ENCODE data around the gene MCM5. TPM values are rescaled to one million over a fixed set of nuclear protein-coding genes. Genes with fewer than 3 reads are reported as not detected.
"Not testable (repeated sequence)": the region's sequence is repeated elsewhere in the genome, so short reads cannot be mapped to it uniquely, and the experiment has no call there.

MCM5 gene
- total RNA-seq, 2 donors from 2014 or later, result 169 to 339 TPM

DNA sequence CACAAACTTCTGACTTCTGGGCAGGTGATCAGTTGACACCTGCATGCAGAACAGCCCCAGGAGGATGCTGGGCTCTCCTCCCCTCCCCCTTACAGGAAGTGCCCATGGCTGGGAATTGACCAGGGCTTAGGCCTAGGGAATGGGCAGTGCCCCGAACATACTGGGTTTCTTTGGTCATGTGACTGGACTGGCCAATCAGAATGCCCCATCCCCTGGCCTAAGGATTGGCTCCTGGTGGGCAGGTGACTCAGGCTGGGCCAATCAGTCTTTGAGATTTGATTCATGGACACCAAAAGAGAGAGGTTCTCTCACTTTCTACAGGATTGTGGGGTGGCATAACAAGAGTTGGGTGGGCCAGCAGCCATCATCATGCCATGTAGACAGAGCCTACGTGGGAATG, 37.1 kb downstream of the MCM5 start:
- Mint-ChIP-seq H3K9me3 (peaks cover 10% of the 10 kb centered on the region), H3K36me3 (peaks cover 14% of the 10 kb centered on the region), H3K27ac (peak overlapping the region in 1 of 2 donors; percentile 50), H3K4me3 (no peak overlapping the region), H3K27me3 (no peaks in the 10 kb centered on the region), H3K4me1 (ENCODE audit: low read depth in 2 of 2) (peaks cover 0 to 2% of the 10 kb centered on the region in 2 donors)
- DNase-seq (ENCODE audit: low spot score) (no peak), ATAC-seq (peak in 1 of 2 donors; percentile 11)

GRCh38 chr22:35438673-35439364, 38.9 kb downstream of the MCM5 start:
- H3K4me1 Mint-ChIP-seq (ENCODE audit: low read depth in 2 of 2); DNase-seq (ENCODE audit: low spot score); H3K27ac Mint-ChIP-seq; H3K27me3 Mint-ChIP-seq; H3K4me3 Mint-ChIP-seq; ATAC-seq: not testable (repeated sequence)
- H3K9me3 Mint-ChIP-seq, result peaks cover 10% of the 10 kb centered on the region
- peaks cover 13% of the 10 kb centered on the region for H3K36me3 Mint-ChIP-seq

DNA sequence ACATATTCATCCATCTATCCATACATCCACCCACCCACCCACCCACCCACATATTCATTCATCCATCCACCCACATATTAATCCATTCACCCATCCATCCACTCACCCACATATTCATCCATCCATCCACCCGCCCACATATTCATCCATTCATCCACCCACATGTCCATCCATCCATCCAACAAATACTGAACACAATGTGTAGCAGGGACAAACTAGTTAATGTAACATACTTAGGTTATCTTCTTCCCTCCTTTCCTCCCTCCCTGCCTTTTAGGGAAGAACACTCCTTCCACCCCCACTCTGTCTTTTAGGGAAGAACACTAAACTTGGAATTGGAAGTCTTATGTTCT, 39.4 kb downstream of the MCM5 start:
- peaks cover 13% of the 10 kb centered on the region for H3K36me3 Mint-ChIP-seq
- peaks cover 10% of the 10 kb centered on the region for H3K9me3 Mint-ChIP-seq
- ATAC-seq, result no peak
- H3K27me3 Mint-ChIP-seq, result no peaks in the 10 kb centered on the region
- H3K4me3 Mint-ChIP-seq, result no peak overlapping the region
- DNase-seq (ENCODE audit: low spot score), result no peak
- no peak overlapping the region for H3K27ac Mint-ChIP-seq
- peaks cover 0 to 2% of the 10 kb centered on the region in 2 donors for H3K4me1 Mint-ChIP-seq (ENCODE audit: low read depth in 2 of 2)

GRCh38 chr22:35440129-35440528, 40.2 kb downstream of the MCM5 start:
- Mint-ChIP-seq H3K27me3 (no peaks in the 10 kb centered on the region), H3K27ac (no peak overlapping the region), H3K4me1 (ENCODE audit: low read depth in 2 of 2) (peaks cover 0 to 2% of the 10 kb centered on the region in 2 donors), H3K36me3 (peaks cover 13% of the 10 kb centered on the region), H3K9me3 (peaks cover 10% of the 10 kb centered on the region), H3K4me3 (no peak overlapping the region)
- no peak for DNase-seq (ENCODE audit: low spot score)
- ATAC-seq, result no peak

DNA sequence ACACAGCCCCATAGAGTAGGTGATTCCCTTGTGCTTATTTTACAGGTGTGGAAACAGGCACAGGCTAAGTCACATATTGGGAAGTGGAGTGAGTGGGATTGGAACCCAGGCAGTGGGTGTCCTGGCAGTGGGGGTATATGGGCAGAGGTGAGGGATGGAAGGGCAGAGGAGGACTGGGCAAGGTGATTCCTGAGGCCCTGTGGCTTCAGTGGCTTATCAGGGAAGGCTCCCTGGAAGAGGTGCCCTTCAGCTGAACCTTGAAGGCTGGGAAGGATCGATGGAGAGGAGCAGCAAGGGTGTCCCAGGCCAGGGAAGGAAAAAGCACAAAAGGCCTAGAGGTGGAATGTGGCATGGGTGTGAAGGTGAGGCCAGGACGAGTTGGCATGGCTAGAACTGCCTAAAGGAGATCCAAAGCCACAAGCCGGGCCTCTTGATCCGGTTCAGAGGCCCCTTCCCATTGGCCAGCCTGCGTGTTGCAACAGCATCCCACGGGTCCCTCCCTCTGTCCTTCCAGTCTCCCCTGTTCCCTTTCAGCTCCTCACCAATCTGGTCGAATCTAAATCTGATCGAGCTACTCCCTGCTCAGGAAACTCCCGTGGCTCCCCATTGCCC, 41.7 kb downstream of the MCM5 start:
- DNase-seq (ENCODE audit: low spot score) (no peak), ATAC-seq (no peak)
- Mint-ChIP-seq H3K9me3 (peaks cover 10% of the 10 kb centered on the region), H3K4me3 (no peak overlapping the region), H3K36me3 (peaks cover 13% of the 10 kb centered on the region), H3K27ac (no peak overlapping the region), H3K27me3 (no peaks in the 10 kb centered on the region), H3K4me1 (ENCODE audit: low read depth in 2 of 2) (peaks cover 0 to 2% of the 10 kb centered on the region in 2 donors)

- peaks cover 13% of the 10 kb centered on the region for H3K36me3 Mint-ChIP-seq
- DNase-seq (ENCODE audit: low spot score) (no peak), ATAC-seq (no peak)
- H3K9me3 Mint-ChIP-seq, result peaks cover 10% of the 10 kb centered on the region
- peaks cover 0 to 2% of the 10 kb centered on the region in 2 donors for H3K4me1 Mint-ChIP-seq (ENCODE audit: low read depth in 2 of 2)
- no peaks in the 10 kb centered on the region for H3K27me3 Mint-ChIP-seq
- no peak overlapping the region for H3K27ac Mint-ChIP-seq
- H3K4me3 Mint-ChIP-seq, result no peak overlapping the region
Measured at GRCh38 chr22:35442471-35442870, 42.5 kb downstream of the MCM5 start.

DNA sequence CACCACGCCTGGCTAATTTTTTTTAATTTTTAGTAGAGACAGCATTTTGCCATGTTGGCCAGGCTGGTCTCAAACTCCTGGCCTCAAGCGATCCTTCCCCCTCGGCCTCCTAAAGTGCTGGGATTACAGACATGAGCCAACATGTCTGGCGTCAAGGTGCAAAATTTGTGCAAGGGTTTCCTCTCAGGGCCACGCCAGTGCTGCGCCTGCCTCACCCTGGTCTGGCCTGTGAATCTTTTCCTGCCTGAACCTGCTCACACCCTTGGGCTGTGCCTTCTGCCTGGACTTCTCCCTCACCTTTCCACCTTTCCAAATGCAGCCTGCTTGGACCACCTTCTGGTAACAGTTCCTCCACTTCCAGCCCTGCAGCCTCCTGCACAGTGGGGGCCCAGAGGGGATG, 43.4 kb downstream of the MCM5 start:
- H3K9me3 Mint-ChIP-seq, result peaks cover 8% of the 10 kb centered on the region
- peaks cover 11% of the 10 kb centered on the region for H3K36me3 Mint-ChIP-seq
- H3K4me1 Mint-ChIP-seq (ENCODE audit: low read depth in 2 of 2), result peaks cover 0 to 7% of the 10 kb centered on the region in 2 donors
- H3K4me3 Mint-ChIP-seq, result no peak overlapping the region
- no peak overlapping the region for H3K27ac Mint-ChIP-seq
- no peak for DNase-seq (ENCODE audit: low spot score)
- ATAC-seq, result no peak
- H3K27me3 Mint-ChIP-seq, result no peaks in the 10 kb centered on the region

DNA sequence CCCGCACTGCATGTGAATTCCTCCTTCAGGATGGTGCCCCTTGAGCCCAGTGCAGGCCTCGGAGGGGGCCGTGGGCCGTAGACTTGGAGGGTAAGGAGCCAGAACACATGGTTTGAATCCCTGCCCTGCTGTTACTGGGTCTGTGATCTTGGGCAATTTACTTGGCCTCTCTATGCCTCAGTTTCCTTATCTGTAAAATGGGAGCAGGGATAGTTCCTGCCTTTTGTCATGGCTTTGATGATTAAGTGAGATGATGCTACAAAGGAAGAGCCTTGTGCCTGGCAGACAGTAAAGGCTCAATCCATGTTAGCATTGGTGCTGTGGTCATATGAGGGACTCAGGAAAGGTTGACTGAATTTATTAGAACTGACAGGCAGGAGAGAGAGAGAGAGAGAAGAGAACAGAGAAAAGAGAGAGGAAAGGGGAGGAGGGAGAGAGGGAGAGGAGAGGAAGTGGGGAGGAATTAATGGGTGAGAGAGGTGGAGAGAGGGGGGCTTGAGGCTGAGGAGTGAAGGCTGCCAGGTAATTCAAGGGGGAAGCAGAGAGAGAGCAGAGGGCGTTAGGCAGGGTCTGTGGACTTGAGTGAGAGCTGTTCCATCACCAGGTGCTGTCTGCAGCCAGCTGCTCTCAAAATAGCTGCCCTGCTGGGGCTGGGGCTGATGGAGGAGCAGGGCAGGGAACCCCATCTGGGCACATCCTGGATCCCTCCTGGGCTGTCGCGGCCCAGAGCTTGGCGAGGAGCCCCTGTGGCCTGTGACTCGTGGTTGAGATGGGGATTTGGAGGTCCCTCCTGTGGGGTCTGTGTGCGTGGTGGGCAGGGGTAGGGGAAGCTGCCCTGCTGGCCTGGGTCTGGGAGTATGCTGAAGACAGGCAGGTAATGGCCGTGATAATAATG, 44.1 kb downstream of the MCM5 start:
- DNase-seq (ENCODE audit: low spot score), result no peak
- Mint-ChIP-seq H3K4me3 (no peak overlapping the region), H3K27ac (no peak overlapping the region), H3K27me3 (no peaks in the 10 kb centered on the region), H3K9me3 (peaks cover under 1% of the 10 kb centered on the region), H3K4me1 (ENCODE audit: low read depth in 2 of 2) (peaks cover 0 to 9% of the 10 kb centered on the region in 2 donors), H3K36me3 (peaks cover 4% of the 10 kb centered on the region)
- no peak for ATAC-seq

DNA sequence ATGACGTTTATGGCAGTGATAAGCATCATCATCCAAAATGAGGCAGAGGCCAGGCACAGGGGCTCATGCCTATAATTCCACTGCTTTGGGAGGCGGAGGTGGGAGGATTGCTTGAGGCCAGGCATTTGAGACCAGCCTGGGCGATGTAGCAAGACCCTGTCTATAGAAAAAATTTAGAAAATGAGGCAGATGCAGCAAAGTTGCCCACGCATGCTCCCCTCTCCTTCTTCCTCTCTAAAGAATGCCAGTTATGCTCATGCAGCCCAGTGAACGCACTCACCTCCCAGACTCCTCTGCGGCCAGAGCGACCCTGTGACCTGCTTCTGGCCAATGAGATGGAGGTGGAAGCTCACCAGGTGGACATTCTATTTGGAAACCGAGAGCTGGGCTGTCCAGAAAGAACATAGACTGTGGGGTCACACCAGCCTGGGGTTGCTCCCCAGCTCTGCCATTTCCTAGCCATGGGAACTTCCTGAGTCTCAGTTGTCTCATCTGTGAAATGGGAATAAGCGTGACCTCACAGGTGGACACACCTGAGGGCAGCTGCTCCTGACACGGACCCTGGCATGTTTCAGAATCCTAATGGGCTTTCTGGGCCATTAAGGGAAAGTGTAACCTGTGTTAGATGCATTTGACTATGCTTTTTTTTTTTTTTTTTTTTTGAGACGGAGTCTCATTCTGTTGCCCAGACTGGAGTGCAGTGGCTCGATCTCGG, 44.9 kb downstream of the MCM5 start:
- no peaks in the 10 kb centered on the region for H3K36me3 Mint-ChIP-seq
- no peak overlapping the region for H3K4me3 Mint-ChIP-seq
- no peaks in the 10 kb centered on the region for H3K9me3 Mint-ChIP-seq
- DNase-seq (ENCODE audit: low spot score), result no peak
- no peak overlapping the region for H3K27ac Mint-ChIP-seq
- ATAC-seq, result no peak
- H3K27me3 Mint-ChIP-seq, result no peaks in the 10 kb centered on the region
- H3K4me1 Mint-ChIP-seq (ENCODE audit: low read depth in 2 of 2), result peaks cover 0 to 6% of the 10 kb centered on the region in 2 donors

- H3K27ac Mint-ChIP-seq, result no peak overlapping the region
- no peak for ATAC-seq
- H3K9me3 Mint-ChIP-seq, result no peaks in the 10 kb centered on the region
- DNase-seq (ENCODE audit: low spot score), result no peak
- no peaks in the 10 kb centered on the region for H3K27me3 Mint-ChIP-seq
- H3K4me1 Mint-ChIP-seq (ENCODE audit: low read depth in 2 of 2), result peaks cover 0 to 6% of the 10 kb centered on the region in 2 donors
- no peaks in the 10 kb centered on the region for H3K36me3 Mint-ChIP-seq
- H3K4me3 Mint-ChIP-seq, result no peak overlapping the region
Measured at GRCh38 chr22:35445933-35446332, 46.0 kb downstream of the MCM5 start.

- Mint-ChIP-seq H3K4me1 (ENCODE audit: low read depth in 2 of 2) (peaks cover 0 to 6% of the 10 kb centered on the region in 2 donors), H3K9me3 (no peaks in the 10 kb centered on the region), H3K27ac (no peak overlapping the region), H3K27me3 (no peaks in the 10 kb centered on the region), H3K36me3 (no peaks in the 10 kb centered on the region), H3K4me3 (no peak overlapping the region)
- ATAC-seq (no peak), DNase-seq (ENCODE audit: low spot score) (no peak)
Measured at GRCh38 chr22:35446365-35446764, 46.4 kb downstream of the MCM5 start.

DNA sequence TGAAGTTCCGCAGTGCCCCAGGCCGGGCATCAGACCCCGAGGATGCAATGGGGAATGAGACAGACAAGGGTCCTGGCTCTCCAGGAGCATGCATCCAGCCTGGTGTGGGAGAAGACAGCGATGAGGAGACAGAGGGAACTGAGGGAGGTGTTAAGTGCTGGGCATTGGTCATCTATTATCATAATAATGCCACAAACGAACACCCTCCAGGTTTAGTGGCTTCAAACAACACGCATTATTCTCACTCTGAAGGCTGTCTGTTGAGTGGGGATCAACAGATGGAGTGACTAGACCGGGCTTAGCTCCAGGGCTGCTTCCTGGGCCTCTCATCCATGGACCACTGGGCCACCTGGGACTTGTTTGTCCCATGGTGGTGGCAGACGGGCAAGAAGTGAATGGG, 48.6 kb downstream of the MCM5 start:
- no peak overlapping the region for H3K4me3 Mint-ChIP-seq
- H3K27ac Mint-ChIP-seq, result no peak overlapping the region
- peaks cover 0 to 6% of the 10 kb centered on the region in 2 donors for H3K4me1 Mint-ChIP-seq (ENCODE audit: low read depth in 2 of 2)
- DNase-seq (ENCODE audit: low spot score) (no peak), ATAC-seq (no peak)
- H3K9me3 Mint-ChIP-seq, result no peaks in the 10 kb centered on the region
- no peaks in the 10 kb centered on the region for H3K36me3 Mint-ChIP-seq
- no peaks in the 10 kb centered on the region for H3K27me3 Mint-ChIP-seq

- Mint-ChIP-seq H3K27me3 (no peaks in the 10 kb centered on the region), H3K27ac (no peak overlapping the region)
Measured at GRCh38 chr22:35449829-35450689, 50.1 kb downstream of the MCM5 start.

More at GRCh38 chr22:35449829-35450689, 50.1 kb downstream of the MCM5 start:
- H3K4me1 Mint-ChIP-seq (ENCODE audit: low read depth in 2 of 2), result peaks cover 0 to 6% of the 10 kb centered on the region in 2 donors
- ATAC-seq, result no peak
- H3K4me3 Mint-ChIP-seq, result no peak overlapping the region
- no peaks in the 10 kb centered on the region for H3K9me3 Mint-ChIP-seq
- H3K36me3 Mint-ChIP-seq, result no peaks in the 10 kb centered on the region
- DNase-seq (ENCODE audit: low spot score), result no peak

Data from natural killer cell treated with Interleukin-12 subunit alpha and Interleukin-12 subunit beta and Interleukin-15 and Interleukin-18, amount 100 ng/mL, for 72 hours (primary cell).